BLaER1 (cell line): ENCODE results near the gene HPS5.
"Not testable (repeated sequence)": the region's sequence is repeated elsewhere in the genome, so short reads cannot be mapped to it uniquely, and the experiment has no call there.

Source experiments
- H3K27ac ChIP-seq: shearing (Covaris generic); formaldehyde crosslinking; 2 replicates; pipeline ENCODE4 v1.8.1; 2022
- H3K27me3 ChIP-seq: shearing (Covaris generic); formaldehyde crosslinking; 2 replicates; pipeline ENCODE4 v1.8.1; 2022
- H3K36me3 ChIP-seq: shearing (Covaris generic); formaldehyde crosslinking; 2 replicates; pipeline ENCODE4 v1.8.1; 2022
- H3K4me1 ChIP-seq: shearing (Covaris generic); formaldehyde crosslinking; 2 replicates; pipeline ENCODE4 v1.8.1; 2022
- H3K4me2 ChIP-seq: shearing (Covaris generic); formaldehyde crosslinking; 2 replicates; pipeline ENCODE4 v1.8.1; 2022
- H3K4me3 ChIP-seq: shearing (Covaris generic); formaldehyde crosslinking; 2 replicates; pipeline ENCODE4 v1.8.1; 2022
- H3K9ac ChIP-seq: shearing (Covaris generic); formaldehyde crosslinking; 2 replicates; pipeline ENCODE4 v1.8.1; 2022
- H3K9me3 ChIP-seq: shearing (Covaris generic); formaldehyde crosslinking; 2 replicates; pipeline ENCODE4 v1.8.1; 2022
- H4K20me1 ChIP-seq: shearing (Covaris generic); formaldehyde crosslinking; 2 replicates; pipeline ENCODE4 v1.8.1; 2022
- Cebpa-rat ChIP-seq: shearing (Covaris generic); IDR thresholded peaks from 2 replicates; pipeline ENCODE4 v1.8.1; 2022

HPS5 gene

DNA sequence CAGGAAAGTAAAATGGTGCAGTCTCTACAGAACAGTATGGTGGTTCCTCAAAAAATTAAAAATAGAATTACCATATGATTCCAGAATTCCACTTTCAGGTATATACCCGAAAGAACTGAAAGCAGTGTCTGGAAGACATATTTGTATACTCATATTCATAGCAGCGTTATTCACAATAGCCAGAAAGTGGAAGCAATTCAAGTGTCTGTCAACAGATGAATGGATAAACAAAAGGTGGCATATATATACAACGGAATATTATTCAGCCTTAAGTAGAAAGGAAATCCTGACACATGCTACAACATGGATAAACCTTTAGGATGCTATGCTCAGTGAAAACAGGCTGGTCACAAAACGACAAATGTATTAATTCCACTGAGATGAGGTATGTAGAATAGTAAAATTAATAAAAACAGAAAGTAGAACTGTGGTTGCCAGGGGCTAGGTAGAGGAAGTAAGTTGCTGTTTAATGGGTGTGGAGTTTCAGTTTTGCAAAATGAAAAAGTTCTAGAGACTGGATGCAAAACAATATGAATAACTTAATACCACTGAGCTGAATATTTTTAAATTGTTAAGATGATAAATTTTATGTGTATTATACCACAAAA lies 41.4 kb downstream of the HPS5 start:
- H3K36me3 ChIP-seq, result peaks cover 90% of the 10 kb centered on the region
- no peak overlapping the region for H3K27ac ChIP-seq
- no peak for TF ChIP-seq Cebpa-rat
- H4K20me1 ChIP-seq, result no peaks in the 10 kb centered on the region
- H3K9ac ChIP-seq, result no peak overlapping the region
- no peaks in the 10 kb centered on the region for H3K27me3 ChIP-seq
- no peak overlapping the region for H3K4me2 ChIP-seq
- H3K4me3 ChIP-seq, result no peak overlapping the region
- no peaks in the 10 kb centered on the region for H3K4me1 ChIP-seq
- H3K9me3 ChIP-seq, result peaks cover 7% of the 10 kb centered on the region

DNA sequence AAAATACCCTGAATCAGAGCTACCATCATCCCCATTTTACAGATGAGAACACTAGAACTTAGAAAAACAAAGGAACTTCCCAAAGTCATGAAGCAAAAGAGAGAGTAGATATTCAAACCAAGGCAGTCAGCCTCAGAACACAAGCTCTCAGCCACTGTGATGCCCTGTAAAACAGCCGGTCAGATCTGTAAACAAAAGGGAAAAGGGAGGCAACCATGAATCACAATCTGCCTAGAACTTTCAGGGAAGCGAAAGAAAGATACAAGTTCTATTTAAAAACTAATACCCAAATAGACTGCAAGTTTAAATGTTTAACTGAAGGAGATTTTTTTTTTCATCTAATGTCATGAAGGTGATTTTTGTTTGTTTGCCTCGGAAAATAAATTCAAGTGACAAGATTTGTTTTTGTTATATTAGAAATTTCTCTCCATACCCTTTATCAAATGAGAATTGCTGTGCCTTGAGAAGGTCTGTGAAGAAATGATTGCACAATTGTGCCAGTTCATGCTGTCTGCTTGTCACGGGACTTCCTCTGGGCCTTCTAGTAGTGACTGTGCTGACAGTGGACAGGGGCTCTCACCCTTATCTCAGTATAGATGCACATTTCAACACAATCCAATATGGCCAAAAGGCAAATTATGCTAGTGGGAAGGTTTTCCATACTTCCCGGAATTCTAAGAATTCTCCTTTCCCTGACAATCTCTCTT lies 44.2 kb downstream of the HPS5 start:
- no peaks in the 10 kb centered on the region for H3K27me3 ChIP-seq
- H3K9me3 ChIP-seq, result peaks cover 7% of the 10 kb centered on the region
- no peaks in the 10 kb centered on the region for H3K4me1 ChIP-seq
- TF ChIP-seq Cebpa-rat, result no peak
- H3K9ac ChIP-seq, result no peak overlapping the region
- H3K4me3 ChIP-seq, result no peak overlapping the region
- H3K4me2 ChIP-seq, result no peak overlapping the region
- H3K36me3 ChIP-seq, result peaks cover 63% of the 10 kb centered on the region
- H3K27ac ChIP-seq, result no peak overlapping the region
- no peaks in the 10 kb centered on the region for H4K20me1 ChIP-seq

DNA sequence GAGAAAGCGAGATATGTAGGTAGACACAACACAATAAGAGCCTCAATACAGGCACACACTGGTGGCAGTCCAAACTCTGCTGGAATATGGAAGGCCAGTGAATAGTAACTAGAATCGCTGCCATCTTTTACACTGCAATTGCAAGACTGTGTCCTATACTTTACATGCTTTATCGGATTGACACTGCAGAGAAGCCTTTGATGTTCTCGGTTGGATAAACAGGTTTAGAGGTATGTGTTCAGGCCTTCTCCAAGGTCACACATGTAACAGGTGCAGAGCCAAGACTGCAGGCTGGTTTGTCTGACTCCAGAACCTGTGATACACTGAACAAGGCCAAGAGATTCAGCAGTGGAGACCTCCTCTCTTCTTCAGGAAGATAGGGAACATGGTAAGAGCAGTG lies 50.7 kb downstream of the HPS5 start:
- TF ChIP-seq Cebpa-rat, result no peak
- Histone ChIP-seq H3K36me3 (peaks cover 3% of the 10 kb centered on the region), H3K9me3 (peaks cover 4% of the 10 kb centered on the region), H3K4me3 (no peak overlapping the region), H3K4me1 (no peaks in the 10 kb centered on the region), H3K9ac (no peak overlapping the region), H3K27me3 (no peaks in the 10 kb centered on the region), H3K4me2 (no peak overlapping the region), H4K20me1 (no peaks in the 10 kb centered on the region), H3K27ac (no peak overlapping the region)

GRCh38 chr11:18270102-18270501 lies 51.8 kb downstream of the HPS5 start:
- Histone ChIP-seq H3K27ac (no peak overlapping the region), H3K9me3 (no peaks in the 10 kb centered on the region), H3K4me3 (no peak overlapping the region), H3K4me2 (no peak overlapping the region), H3K9ac (no peak overlapping the region), H3K27me3 (no peaks in the 10 kb centered on the region), H3K4me1 (peaks cover 6% of the 10 kb centered on the region), H3K36me3 (no peaks in the 10 kb centered on the region), H4K20me1 (no peaks in the 10 kb centered on the region)
- no peak for TF ChIP-seq Cebpa-rat

DNA sequence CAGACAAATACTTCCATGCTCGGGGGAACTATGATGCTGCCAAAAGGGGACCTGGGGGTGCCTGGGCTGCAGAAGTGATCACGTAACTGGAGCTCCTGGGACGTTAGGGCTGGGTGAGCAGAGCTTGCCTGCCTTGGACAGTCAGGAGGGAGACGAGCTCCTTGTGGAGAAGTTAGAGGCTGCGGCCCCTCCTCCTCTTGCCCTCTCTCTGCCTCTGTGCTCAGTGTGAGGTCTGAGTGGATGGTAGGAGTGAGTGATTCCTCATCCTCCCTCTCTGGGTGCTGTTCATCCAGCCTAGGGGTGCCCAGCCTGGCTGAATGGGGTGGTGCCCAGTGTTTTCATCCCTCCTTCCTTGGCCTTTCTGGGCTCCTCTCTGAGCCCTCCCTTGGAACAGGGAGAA lies 52.7 kb downstream of the HPS5 start:
- not testable (repeated sequence) for H3K36me3 ChIP-seq, H3K9ac ChIP-seq, H3K9me3 ChIP-seq, H3K27me3 ChIP-seq, H3K4me1 ChIP-seq, H3K27ac ChIP-seq, H3K4me2 ChIP-seq, H4K20me1 ChIP-seq, H3K4me3 ChIP-seq

- not testable (repeated sequence) for H3K27ac ChIP-seq, H3K4me2 ChIP-seq, H3K9ac ChIP-seq, H3K27me3 ChIP-seq, H3K4me3 ChIP-seq, H3K9me3 ChIP-seq, H3K36me3 ChIP-seq, H3K4me1 ChIP-seq, H4K20me1 ChIP-seq
These were observed 54.4 kb downstream of the HPS5 start for GRCh38 chr11:18267335-18268133.

DNA sequence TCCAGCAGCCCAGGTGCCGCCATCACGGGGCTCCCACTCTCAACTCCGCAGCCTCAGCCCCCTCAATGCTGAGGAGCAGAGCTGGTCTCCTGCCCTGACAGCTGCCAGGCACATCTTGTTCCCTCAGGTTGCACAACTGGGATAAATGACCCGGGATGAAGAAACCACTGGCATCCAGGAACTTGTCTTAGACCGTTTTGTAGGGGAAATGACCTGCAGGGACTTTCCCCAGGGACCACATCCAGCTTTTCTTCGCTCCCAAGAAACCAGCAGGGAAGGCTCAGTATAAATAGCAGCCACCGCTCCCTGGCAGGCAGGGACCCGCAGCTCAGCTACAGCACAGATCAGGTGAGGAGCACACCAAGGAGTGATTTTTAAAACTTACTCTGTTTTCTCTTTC lies 56.0 kb downstream of the HPS5 start, which contains the start of gene SAA1:
TSS of gene SAA1 (plus strand) at position 316 of the 400 bp plus-strand sequence. CDS start 624 bp downstream, outside the sequence.
- H3K9ac ChIP-seq, result no peak within 1 kb of the TSS
- no peak within 1 kb of the TSS for H3K4me3 ChIP-seq
- H3K4me1 ChIP-seq, result peaks cover 9% of the 10 kb centered on the region
- peak within 1 kb of the TSS; percentile 44 for H3K4me2 ChIP-seq
- no peaks in the 10 kb centered on the region for H3K27me3 ChIP-seq
- no peaks in the 10 kb centered on the region for H3K36me3 ChIP-seq
- H3K9me3 ChIP-seq, result no peaks in the 10 kb centered on the region
- TF ChIP-seq Cebpa-rat, result no peak
- H4K20me1 ChIP-seq, result no peaks in the 10 kb centered on the region
- H3K27ac ChIP-seq, result no peak within 1 kb of the TSS

DNA sequence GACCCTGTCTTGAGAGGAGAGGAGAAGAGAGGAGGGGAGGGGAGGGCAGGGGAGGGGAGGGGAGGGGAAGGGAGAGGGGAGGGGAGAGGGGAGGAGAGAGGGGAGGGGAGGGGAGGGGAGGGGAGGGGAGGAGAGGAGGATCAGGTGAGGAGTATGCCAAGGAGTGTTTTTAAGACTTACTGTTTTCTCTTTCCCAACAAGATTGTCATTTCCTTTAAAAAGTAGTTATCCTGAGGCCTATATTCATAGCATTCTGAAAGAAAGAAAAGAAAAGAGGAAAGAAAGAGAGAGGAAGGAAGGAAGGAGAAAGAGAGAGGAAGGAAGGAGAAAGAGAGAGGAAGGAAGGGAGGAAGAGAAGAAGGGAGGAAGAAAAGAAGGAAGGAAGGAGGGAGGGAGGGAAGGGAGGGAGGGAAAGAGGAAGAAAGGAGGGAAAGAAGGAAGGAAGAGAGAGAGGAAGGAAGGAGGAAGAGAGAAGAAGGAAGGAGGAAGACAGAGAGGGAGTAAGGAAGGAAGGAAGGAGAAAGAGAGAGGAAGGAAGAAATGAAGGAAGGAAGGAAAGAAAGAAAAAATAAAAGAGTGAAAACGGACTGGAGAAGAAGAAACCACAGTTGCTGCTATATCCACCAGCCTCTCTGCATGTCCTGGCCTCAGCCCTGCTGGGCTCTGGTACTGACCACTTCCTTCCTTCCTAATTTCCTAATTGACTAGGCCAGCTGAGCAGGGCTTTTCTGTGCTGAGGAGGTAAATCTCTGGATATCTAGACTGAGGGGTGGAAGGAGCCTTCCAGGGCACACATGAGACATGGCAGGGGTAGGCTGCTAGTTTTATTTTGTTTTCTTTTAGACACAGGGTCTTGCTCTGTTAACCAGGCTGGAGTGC lies 57.0 kb downstream of the HPS5 start:
- Histone ChIP-seq H3K36me3 (no peaks in the 10 kb centered on the region), H3K9ac (no peak overlapping the region), H4K20me1 (no peaks in the 10 kb centered on the region), H3K9me3 (no peaks in the 10 kb centered on the region), H3K4me3 (no peak overlapping the region), H3K27me3 (no peaks in the 10 kb centered on the region), H3K4me2 (peak overlapping the region; percentile 44), H3K4me1 (peaks cover 9% of the 10 kb centered on the region), H3K27ac (no peak overlapping the region)
- no peak for TF ChIP-seq Cebpa-rat

GRCh38 chr11:18264035-18264434 lies 57.9 kb downstream of the HPS5 start:
- Histone ChIP-seq H3K36me3 (no peaks in the 10 kb centered on the region), H3K9ac (no peak overlapping the region), H3K27ac (no peak overlapping the region), H3K4me2 (no peak overlapping the region), H4K20me1 (no peaks in the 10 kb centered on the region), H3K4me1 (peaks cover 9% of the 10 kb centered on the region), H3K27me3 (no peaks in the 10 kb centered on the region), H3K4me3 (no peak overlapping the region), H3K9me3 (no peaks in the 10 kb centered on the region)
- no peak for TF ChIP-seq Cebpa-rat

GRCh38 chr11:18262681-18263350 lies 59.1 kb downstream of the HPS5 start:
- H3K4me2 ChIP-seq, H3K4me1 ChIP-seq: not testable (repeated sequence)

More at GRCh38 chr11:18262681-18263350, 59.1 kb downstream of the HPS5 start:
- not testable (repeated sequence) for H3K9ac ChIP-seq, H3K36me3 ChIP-seq, H4K20me1 ChIP-seq, H3K27me3 ChIP-seq, H3K27ac ChIP-seq, H3K9me3 ChIP-seq, H3K4me3 ChIP-seq
